ENCODE results near the gene LHX5.
A peak's percentile ranks its signal among the peaks of the same experiment; 100 is the strongest.

LHX5 gene

DNA sequence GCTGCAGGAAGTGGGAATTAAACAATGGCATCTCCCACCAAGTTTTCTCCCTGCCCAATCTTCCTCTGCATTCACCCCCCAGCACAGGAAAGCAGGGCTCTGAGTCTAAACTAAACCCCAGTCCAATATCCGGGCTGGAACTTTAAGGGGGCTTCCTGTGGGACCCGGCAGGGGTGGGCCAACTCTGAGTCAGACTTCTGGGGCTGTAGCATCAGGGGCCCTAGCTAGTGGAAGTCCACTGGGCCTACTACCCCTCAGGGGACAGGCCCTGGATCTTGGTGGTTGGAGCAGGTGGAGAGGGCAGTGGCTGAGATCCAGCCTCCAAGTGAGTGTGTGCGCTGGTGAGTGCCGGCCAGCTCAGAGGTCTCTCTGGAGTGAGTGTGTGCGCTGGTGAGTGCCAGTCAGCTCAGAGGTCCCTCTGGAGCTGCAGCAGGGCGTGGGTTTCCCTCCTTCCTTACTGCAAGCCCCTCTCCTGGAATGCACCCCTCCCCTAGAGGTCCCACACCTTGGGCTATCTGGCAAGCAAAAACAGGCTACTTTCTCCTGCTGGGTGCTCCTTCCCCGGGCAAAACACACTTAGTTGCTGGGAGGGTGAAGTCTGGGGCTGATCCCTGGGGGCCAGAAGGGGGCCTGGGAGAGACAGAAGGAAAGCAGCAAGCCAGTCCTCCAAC lies 5.6 kb upstream of the LHX5 start:
- DNase-seq: no peak

DNA sequence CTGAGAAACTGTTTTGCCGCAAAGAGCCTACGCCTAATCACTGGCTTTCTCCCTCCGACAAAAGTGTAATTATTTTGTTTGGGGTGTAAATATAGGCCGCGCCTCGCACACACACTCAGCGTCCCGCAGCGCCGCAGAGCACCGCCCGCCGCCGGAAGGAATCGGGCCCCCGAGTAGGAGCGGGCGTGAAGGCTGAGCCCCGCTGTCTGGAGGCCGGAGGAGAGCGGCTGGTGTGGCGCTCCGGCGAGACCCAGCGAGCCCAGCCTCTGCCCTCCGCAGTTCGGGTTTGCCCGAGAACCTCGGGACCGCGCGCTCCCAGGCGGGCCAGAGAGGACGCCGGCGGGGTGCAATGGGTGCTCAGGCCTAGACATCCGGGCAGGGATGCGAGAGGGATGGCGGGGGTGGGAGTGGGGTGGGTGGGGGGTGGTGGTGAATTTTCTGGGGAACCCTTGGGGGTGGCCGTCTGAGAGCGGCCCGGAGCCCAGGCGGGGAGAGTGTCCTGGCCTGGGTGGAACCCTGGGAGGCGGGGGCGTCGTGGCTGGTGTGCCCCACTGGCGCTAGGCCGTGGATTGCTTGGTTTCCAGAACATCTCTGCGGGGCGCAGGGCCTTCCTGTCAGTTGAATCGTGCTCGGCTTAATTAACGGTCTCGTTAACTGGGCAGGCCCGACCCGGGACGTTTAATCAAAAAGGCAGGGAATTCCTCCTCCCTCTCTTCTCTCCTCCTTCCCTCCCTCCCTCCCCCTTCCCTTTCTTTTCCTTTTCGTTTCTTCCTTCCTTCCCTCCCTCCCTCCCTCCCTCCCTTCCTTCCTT lies 4.7 kb upstream of the LHX5 start:
- DNase-seq: peak; percentile 94

DNA sequence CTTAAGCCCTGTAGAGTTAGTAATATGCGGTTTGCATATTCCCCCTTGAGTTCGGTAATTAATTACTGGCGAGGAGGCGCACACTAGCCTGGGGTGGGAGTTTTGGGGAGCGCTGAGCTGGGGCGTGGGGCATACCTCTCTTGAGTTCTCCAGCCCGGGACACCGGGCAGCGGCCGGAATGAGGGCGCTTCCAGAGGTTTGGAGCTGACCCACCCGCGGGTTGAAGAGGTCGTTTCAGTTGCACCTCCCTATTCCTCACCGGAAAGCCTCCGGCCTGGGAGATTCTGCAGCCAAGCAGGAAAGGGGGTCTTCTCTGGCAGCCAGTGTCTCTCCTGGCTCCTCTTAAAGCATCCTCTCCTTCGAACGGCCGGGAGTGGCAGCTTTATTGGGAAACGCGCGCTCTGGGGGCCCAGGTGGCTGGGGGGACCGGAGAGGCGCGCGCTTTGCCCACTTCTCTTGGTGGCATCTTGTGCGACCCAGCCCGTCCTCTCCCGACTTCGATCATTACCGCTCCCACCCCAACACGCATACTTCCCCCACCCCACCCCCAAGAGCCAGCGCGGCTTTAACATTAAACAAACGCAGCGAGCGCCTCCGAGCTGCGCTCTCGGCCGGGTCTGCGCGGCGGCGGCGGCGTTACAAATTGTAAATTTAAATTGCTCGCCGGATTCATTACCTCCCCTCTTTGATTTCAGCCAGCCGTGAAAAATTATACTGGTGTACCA lies 3.9 kb upstream of the LHX5 start:
- DNase-seq: no peak

DNA sequence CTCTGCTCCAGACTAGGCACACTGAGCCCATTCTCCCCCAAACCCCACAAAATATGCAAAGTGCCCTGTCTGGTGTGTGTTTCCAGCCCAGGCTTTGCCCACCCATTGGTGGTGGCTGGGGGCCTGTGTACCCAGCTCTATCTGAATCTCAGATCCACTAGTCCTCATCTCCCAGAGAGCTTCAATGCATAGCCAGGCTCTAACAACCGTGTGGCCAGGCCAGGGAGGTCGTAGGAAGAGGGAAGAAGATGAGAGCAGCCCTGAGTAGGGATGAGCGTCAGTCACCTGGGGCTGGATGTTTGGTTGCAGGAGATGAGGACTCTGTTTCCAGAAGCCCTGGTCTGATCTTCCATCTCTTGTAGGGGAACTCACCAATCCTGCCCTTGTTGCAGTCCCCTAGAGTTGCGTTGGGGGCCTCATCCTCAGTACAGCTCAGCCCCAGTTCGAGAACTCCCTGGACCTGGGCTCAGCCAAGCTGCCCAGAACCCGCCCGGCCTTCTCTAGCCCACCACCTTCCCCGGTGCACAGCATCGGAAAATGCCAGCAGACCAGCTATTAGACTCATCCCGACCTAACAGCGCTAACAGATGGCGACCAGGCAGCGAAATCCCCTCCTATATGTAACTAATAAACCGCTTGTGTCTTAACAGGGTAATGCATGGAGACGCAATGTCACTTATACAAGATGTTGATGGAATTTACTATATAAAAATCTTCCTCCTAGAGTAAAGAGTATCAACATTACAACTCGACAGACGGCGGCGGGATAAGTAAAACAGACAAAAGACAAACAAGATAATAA lies 3.2 kb upstream of the LHX5 start:
- peak; percentile 31 for DNase-seq

DNA sequence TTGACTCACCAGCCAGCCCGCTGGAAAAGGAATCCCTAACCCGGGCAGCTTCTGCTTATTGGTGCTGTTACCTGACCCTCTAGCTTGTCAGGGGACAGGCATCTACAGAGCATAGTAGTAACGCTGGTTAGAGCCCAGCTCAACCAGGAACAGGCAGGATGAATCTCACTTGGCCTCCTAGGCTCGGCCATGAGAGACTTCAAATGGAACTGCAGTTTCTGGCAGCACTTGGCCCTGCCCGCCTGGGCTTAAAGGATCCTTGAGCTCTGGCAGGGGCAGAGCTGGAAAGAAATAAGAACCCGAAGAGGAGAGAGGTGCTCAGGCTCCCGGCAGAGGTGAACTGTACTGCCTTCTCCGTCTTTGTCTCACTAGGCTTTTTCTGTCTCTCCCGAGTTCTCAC lies 2.3 kb upstream of the LHX5 start:
- DNase-seq: no peak

DNA sequence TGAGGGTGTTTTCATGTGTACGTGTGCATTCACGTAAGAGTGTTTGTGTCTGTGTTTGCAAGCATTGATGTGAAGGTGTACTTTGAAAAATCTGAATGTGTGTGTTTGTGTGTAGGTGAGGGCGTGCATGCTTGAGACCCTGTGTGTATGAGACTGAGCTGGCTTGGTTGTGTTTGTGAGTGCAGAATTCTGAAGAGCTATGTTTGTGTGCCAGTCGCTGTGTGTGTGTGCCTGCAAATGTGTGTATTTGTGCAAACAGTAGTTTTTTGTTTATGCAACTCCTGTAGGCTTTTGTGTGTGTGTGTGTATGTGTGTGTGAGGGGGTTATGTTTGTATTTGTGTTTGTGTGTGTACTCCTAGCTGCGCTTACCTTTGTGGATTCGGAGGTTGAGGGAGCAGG lies 1.7 kb upstream of the LHX5 start:
- DNase-seq: no peak

DNA sequence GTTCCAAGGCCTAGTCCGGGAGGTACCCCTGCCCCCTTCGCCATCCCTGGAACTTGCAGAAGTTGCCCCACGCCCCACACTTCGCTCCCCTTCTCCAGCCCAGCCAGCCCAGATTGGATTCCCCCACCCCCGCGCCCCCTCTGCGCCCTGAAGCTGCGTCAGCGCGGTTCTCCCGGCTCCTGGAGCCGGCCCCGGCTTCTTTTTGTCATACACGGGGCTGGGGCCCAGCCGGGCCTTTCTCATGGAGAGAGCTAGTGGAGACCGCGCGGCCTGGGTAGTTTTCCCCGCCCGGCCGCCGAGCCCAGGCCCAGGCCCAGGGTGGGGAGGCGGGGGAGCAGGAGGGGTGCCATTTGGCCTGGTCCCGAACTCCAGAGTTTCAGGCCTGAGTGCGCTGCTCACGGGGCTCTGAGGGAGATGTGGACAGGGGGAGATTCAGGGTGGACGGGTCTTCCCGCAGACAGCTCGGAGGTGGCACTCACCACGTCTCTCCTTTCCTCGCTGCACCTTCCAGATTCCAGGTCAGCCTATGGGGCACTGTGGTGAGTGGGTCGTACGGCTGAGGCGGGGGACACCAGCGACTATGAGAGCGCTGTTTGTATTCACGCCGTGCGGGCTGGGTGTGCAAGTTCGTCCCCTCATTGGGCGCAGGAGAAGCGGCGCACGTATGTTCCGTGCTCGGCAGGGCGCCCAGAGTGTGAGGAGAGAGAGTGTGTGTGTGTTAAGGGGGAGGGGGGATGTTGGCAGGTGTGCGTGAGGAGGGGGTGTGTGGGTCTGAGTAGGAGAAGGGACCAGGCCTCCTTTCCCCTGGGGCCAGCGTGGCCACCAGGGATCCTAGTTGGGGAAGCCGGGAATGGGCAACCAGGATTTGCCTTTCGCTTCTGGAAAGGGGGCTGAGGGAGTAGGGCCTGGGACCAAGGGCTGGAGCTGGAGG lies 785 bp upstream of the LHX5 start:
- no peak for DNase-seq

DNA sequence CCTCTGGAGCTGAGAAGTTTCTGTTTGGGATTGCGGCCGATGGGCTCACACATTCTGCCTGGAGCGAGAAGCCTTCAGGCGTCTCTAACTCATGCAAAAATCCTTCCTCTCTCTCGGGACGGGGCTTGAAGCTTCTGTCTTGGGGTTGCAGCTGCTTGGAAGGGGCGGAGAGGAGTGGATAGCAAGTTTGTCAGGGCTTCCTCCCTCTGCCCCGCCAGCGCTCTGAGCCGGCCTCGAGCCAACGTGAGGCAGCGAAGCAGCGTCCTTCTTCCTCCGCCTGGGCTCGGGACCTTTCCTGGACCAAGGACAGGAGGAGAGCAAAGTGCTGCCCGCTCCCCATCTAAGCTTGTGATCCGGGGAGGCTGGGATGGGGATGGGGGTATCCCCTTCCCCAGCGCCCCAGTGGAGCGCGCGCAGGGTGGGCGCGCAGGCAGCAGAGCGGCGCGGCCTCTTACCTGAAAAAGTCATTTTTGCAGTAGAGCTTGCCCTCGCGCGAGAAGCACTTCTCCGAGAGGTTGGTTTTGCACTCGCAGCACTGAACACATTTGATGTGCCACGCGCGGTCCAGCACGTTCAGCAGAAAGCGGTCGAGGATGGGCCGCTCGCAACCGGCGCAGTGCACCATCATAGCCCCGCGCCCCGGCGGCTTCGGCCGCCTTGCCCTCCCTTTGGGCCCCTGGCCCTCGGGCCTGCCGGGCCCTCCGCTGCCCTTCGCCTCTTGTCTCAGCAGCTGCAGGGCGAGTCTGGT lies 626 bp downstream of the LHX5 start:
- no peak for DNase-seq

DNA sequence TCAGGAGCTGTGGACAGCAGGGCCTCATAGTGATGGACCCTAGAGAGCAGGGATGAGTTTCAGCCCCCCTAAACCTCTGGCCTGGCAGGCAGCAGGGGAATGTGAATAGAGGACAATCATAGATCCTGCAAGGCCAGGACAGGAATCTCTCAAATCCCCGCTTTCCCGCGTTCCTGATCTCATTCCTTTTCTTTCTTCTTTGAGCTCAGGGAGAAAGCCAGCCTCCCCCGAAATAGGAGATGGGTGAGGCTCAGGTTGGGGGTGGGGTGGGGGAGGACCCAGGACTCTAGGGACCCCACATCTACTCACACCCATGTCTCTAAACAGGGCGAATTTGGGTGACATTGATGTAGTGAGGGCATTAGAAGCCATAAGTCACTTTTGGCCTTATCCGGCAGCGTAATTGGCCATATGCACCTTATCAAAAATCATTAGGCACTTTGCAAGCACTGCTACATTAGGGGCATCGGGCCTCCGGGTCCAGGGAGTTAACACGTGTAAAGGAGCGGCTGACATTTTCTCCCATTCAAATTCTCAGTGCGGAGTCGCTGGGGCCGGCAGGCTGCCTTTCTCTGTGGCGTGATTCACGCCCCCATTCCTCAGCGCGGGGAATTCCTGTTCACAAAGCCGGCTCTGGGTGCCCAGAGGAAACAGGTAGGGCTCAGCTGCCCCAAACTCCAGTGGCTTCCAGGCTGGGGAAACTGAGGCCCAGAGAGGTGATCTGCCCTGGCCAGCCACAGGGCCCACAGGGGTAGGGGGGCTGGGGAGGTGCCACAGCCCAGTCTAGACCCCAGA lies 1.5 kb downstream of the LHX5 start:
- DNase-seq: no peak

DNA sequence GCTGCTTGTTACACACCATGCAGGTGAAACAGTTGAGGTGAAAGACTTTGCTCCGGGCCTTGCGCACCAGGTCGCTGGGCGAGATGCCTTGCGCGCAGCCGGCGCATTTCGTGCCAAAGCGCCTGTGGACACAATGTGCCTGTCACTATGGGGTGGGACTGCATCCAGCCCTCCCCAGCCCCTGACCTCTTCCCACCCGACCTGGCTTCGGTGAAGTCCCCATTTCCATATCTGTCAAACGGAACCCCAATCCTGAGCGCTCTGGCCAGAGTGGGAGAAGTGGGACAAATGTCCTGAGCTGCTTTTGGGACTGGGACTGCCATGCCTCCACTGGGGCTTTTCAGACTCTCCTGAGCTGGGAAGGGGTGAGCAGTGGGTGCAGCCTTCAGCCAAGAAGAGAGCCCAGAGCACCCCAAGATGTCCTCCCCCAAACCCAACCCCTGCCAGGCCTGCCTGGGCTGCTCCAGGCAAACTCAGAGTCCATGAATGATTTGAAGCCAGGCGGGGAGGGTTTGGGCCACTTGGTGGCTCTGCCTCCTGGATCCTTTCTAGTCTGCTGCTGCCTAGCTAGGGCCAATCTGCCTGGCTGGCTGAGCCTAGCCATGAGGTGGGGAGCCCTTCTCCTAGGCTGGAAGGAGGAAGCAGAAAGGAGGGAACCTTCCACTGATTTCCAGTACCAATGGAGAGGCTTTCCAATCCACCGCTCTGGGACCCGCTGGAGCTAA lies 2.3 kb downstream of the LHX5 start:
- DNase-seq: no peak

DNA sequence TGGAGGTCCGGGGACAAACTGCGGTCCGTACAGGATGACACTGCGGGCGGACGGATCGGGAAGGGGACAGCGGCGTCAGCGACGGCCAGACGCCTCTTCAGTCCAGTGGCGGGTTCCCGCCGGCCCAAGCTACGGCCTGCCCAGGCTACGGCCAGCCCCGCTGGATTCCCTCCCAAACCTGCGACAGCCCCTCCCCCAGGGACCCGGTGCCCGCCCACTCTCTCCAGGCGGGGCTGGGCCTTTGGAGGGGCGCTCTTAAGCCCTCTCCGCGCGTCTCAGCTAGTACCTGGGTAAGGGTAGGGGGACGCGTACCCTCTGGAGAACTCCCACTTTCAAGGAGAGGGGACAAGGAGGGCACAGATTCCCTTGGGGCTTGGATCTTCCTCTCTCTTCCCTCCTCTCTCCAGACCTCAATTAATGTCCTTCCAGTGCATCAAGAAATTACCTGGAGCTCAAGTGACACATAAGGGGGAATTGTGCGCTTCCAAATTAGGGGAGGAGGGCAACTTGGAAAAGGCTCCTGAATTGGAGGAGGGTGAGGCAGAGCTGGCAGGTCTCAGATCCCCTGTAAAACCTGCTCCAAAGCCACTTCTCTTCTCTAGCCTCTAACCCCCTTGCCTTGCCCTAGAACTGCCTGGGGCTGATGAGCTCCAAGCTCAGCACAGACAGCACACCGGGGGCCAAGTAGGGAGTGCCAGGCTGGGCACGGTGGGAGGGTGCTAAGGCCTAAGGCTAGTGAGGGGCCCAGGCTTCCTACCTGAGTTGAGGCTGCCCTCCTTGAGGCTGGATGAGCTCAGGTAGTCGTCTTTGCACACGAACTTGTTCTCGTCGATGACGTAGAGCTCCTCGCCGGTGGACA lies 3.1 kb downstream of the LHX5 start:
- DNase-seq: no peak

DNA sequence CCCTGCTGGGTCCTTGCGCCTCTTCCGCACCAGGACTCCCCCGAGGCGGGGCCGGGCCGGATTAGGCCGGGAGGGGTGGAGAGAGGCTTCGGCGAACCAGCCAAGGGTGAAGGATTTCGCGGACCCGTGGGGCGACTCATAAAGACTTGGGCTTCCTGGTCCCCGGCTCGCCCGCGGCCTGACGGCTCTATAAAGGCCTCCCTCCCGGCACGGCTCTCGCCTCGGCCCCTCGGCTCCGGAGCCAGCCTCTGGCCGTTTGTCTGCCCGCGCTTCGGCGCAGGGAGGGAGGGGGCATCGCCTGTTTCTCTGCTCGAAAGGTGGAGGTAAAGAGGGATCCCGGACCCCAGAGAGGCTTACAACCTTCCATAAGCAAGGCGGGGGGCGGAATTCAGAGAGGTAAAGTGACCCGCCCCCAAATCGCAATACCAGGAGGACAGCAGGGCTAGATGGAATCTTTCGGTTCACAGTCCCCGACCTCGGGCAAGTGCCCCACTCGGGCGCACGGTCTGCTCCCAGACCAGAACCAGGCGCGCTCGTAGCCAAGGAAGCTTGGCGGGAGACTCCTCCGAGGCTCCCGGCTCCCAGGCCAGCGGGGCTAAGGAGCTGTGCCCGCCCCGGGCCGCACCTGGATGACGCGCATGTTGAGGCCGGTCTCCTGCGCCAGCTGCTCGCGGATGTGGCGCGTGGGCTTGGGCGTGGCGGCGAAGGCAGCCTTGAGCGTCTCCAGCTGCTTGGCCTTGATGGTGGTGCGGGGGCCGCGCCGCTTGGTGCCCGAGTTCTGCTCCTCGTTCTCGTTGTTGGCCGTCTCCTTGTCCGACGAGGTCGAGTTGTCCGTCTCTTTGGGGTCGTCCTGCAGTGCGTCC lies 3.9 kb downstream of the LHX5 start:
- DNase-seq: no peak

DNA sequence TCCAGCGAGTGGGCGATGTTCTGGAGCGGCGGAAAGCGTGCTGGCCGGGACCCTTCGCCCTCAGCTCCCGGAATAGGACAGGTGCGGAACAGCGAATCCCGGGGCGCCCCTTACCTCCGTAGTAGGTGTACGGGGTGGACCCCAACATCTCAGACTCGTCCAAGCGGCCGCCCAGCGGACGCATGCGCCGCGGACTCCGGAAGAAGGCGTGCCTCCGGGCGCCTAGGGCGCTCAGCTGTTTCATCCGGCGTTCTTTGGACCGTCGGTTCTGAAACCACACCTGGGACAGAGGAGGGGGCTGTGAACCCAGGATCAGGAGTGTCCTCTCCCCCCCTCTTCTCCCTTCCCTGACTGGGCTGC lies 4.5 kb downstream of the LHX5 start:
- DNase-seq: no peak

DNA sequence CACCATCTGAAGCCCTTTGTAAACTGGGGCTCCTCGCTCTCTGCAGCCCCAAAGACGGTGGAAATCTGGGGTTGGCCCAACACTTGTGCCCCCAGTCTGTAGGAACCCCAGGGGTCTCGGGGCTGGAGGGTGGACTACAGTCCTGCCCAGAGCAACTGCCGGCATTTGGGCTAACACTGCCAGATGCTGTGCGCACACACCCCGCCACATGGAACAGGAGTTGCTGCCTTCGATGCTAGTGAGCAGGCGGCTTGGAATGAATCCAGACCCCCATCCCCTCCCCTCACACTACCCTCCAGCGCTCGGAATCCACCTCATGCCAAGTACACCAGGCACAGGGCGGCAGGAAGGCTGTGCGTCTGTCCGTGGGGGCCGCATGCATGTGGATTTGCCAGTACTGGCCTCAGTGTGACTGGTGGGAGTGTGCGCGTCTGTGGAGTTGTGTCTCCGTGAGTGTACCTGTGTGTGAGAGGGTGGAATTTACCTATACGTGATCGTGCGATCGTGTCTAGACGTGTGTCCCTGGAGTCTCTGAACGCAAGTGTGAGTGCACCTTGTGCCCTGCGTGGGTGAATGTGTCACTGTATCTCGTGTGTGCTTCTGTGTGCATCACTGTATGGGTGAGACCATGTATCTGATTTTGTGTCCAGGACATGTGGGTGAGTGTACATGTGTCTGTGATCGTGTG lies 5.1 kb downstream of the LHX5 start:
- no peak for DNase-seq

DNA sequence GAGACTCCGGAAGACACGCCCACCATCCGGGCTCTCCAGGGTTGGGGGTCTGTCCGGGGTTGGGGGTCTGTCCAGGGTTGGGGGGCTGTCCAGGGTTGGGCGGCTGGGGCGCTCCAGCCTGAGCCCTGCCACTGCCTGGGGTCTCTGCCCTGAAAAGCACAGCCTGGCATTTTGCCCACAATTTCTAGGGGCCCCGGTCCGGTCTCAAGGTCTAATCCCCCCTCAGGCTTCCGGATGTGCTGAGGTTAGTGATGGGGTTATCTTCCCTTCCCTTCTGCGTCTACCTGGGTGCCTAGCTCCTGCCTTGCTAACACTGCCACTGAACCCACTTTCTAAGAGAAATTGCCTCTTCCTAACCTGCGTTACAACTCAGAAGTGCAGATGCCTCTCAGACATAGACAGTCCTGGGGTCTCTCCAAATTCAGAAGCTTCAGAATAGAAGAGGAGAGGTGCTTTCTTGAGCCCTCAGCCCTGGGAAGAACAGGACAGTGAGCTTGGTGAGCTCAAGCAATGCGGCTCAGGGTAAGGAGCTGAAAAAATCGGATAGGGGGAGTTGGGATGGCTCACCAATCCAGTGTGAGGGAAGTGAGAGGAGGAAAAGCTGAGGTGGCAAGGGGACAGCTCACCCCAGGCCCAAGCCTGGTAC lies 5.7 kb downstream of the LHX5 start:
- DNase-seq: no peak
